ENCODE data around the gene ZNF837.

- TF ChIP-seq REST (IDR thresholded peaks at IDR 0.05; ENCODE audit: insufficient read depth in 1 of 2, low read depth in 2 of 2, low read length in 1 of 2), result no peak
- no peak for TF ChIP-seq CTCF (IDR thresholded peaks at IDR 0.05)
- no peak for TF ChIP-seq TCF7L2 (IDR thresholded peaks at IDR 0.05; ENCODE audit: low read depth, low read length)
Observed at GRCh38 chr19:58330458-58330857, 50.4 kb downstream of the ZNF837 start.
